SK-N-SH (cell line): ENCODE data around the gene NDEL1. TPM values are rescaled to one million over a fixed set of nuclear protein-coding genes. Genes with fewer than 3 reads are reported as not detected.

Experiments used
- CTCF ChIA-PET: fragments of 300-600, 350-600 bp; formaldehyde crosslinking; extraction: SDS; loops from one replicate; lab custom pipeline; 2021; lab: Yijun Ruan, JAX
- POLR2A ChIA-PET: fragments of 350-600 bp; sonication (Branson Sonifier 250); formaldehyde crosslinking; extraction: SDS; loops from one replicate; lab custom pipeline; 2020; ENCODE audit warnings: antibody characterized with exemption, inconsistent platforms; lab: Yijun Ruan, JAX
- DNase-seq: peaks from one replicate; pipeline ENCODE4 v3.0.0; 2012
- H2AFZ ChIP-seq: fragments of 200-600 bp; sonication (generic); 2 replicates; pipeline ENCODE4 v1.8.1; 2016; ENCODE audit warnings: antibody characterized with exemption, mild to moderate bottlenecking, low read depth
- H3F3A ChIP-seq: fragments of 200-600 bp; sonication (generic); replicated peaks from 2 replicates; pipeline ENCODE3; 2016; ENCODE audit warnings: antibody characterized with exemption, mild to moderate bottlenecking; ENCODE audit not compliant: insufficient read depth
- H3K27ac ChIP-seq, 2 experiments: fragments of 200-500 bp in 1 of 2; fragments of 200-600 bp in 1 of 2; sonication (Bioruptor generic) in 1 of 2; sonication (generic), shearing (Covaris generic) in 1 of 2; 2 replicates each; pipeline versions ENCODE4 v1.5.1 to v1.6.1; 2014 to 2016; ENCODE audit warnings: low read depth in 2 of 2, inconsistent platforms in 1 of 2, low read length in 1 of 2, mild to moderate bottlenecking in 1 of 2, mixed read lengths in 1 of 2
- H3K27me3 ChIP-seq: fragments of 200-600 bp; sonication (generic), shearing (Covaris generic); 2 replicates; pipeline ENCODE4 v1.6.1; 2016; ENCODE audit warnings: mixed run types; ENCODE audit not compliant: insufficient read depth
- H3K36me3 ChIP-seq, 2 experiments: fragments of 200-500 bp in 1 of 2; fragments of 200-600 bp in 1 of 2; sonication (Bioruptor generic) in 1 of 2; sonication (generic) in 1 of 2; replicated peaks in 1 of 2; 2 replicates each; pipeline versions ENCODE3 to v1.5.1; 2014 to 2016; ENCODE audit warnings: low read length in 1 of 2, mild to moderate bottlenecking in 1 of 2; ENCODE audit not compliant: insufficient read depth in 2 of 2, control insufficient read depth in 1 of 2
- H3K4me1 ChIP-seq, 2 experiments: fragments of 200-500 bp in 1 of 2; fragments of 200-600 bp in 1 of 2; sonication (Bioruptor generic) in 1 of 2; sonication (generic), shearing (Covaris generic) in 1 of 2; 2 replicates each; pipeline versions ENCODE4 v1.5.1 to v1.6.1; 2014 to 2016; ENCODE audit warnings: low read depth in 1 of 2, low read length in 1 of 2, mixed run types in 1 of 2; ENCODE audit not compliant: insufficient read depth in 2 of 2, control insufficient read depth in 1 of 2
- H3K4me2 ChIP-seq: fragments of 200-600 bp; sonication (generic), shearing (Covaris generic); 2 replicates; pipeline ENCODE4 v1.6.1; 2017; ENCODE audit warnings: mixed run types
- H3K4me3 ChIP-seq, 2 experiments: fragments of 200-500 bp in 1 of 2; fragments of 200-600 bp in 1 of 2; sonication (Bioruptor generic) in 1 of 2; sonication (generic), shearing (Covaris generic) in 1 of 2; 2 replicates each; pipeline versions ENCODE4 v1.5.1 to v1.8.1; 2014 to 2016; ENCODE audit warnings: low read depth in 2 of 2, inconsistent platforms in 1 of 2, low read length in 1 of 2, mild to moderate bottlenecking in 1 of 2, mixed read lengths in 1 of 2, moderate library complexity in 1 of 2
- H3K79me2 ChIP-seq: fragments of 200-600 bp; sonication (generic); 2 replicates; pipeline ENCODE4 v1.8.1; 2017; ENCODE audit warnings: mild to moderate bottlenecking; ENCODE audit not compliant: insufficient read depth
- H3K9ac ChIP-seq: fragments of 200-600 bp; sonication (generic); 2 replicates; pipeline ENCODE4 v1.6.1; 2017; ENCODE audit warnings: mixed run types
- H3K9me2 ChIP-seq: fragments of 200-600 bp; sonication (generic); 2 replicates; pipeline ENCODE4 v1.6.1; 2017; ENCODE audit warnings: mixed run types
- H3K9me3 ChIP-seq: fragments of 200-600 bp; sonication (generic); 2 replicates; pipeline ENCODE4 v1.6.1; 2017; ENCODE audit warnings: mixed run types, mild to moderate bottlenecking, moderate library complexity
- H4K20me1 ChIP-seq: fragments of 200-600 bp; sonication (generic); 2 replicates; pipeline ENCODE4 v1.6.1; 2017; ENCODE audit warnings: mild to moderate bottlenecking, mixed run types; ENCODE audit not compliant: insufficient read depth
- CHD2 ChIP-seq: fragments of 150-350 bp; IDR thresholded peaks from 2 replicates; pipeline ENCODE4 v1.6.1; 2018; ENCODE audit warnings: low read length; ENCODE audit not compliant: partially characterized antibody
- GABPA ChIP-seq: IDR thresholded peaks from 2 replicates; pipeline ENCODE4 v1.4.0; 2012; ENCODE audit warnings: low read depth, mild to moderate bottlenecking
- GATA2 ChIP-seq: sonication (generic); formaldehyde crosslinking; IDR thresholded peaks from 2 replicates; pipeline ENCODE4 v1.5.0; 2020; ENCODE audit warnings: mild to moderate bottlenecking, missing genetic modification reagents
- MAX ChIP-seq: IDR thresholded peaks from 2 replicates; pipeline ENCODE4 v1.4.0; 2012; ENCODE audit warnings: low read depth
- MXI1 ChIP-seq: IDR thresholded peaks from 2 replicates; pipeline ENCODE4 v1.6.1; 2012; ENCODE audit warnings: mild to moderate bottlenecking, low read depth, low read length, improper control_type of control experiment
- NRF1 ChIP-seq: IDR thresholded peaks from 2 replicates; pipeline ENCODE4 v1.6.1; 2012; ENCODE audit warnings: low read depth, mild to moderate bottlenecking, low read length
- POLR2AphosphoS5 ChIP-seq: IDR thresholded peaks from 2 replicates; pipeline ENCODE4 v1.6.1; 2012; ENCODE audit warnings: low read depth, low read length
- REST ChIP-seq: IDR thresholded peaks from 2 replicates; pipeline ENCODE4 v1.6.1; 2012; ENCODE audit warnings: mild to moderate bottlenecking, low read depth, low read length, moderate library complexity
- RXRA ChIP-seq: IDR thresholded peaks from 2 replicates; pipeline ENCODE4 v1.4.0; 2012; ENCODE audit warnings: low read depth, mild to moderate bottlenecking, borderline replicate concordance
- SIN3A ChIP-seq: IDR thresholded peaks from 2 replicates; pipeline ENCODE4 v1.6.1; 2012; ENCODE audit warnings: low read depth, mild to moderate bottlenecking, low read length, moderate library complexity, borderline replicate concordance
- TAF1 ChIP-seq: IDR thresholded peaks from 2 replicates; pipeline ENCODE4 v1.6.1; 2012; ENCODE audit warnings: low read depth, mild to moderate bottlenecking, low read length, moderate library complexity, borderline replicate concordance
- USF2 ChIP-seq: fragments of 150-350 bp; IDR thresholded peaks from 2 replicates; pipeline ENCODE4 v1.6.1; 2017; ENCODE audit warnings: antibody characterized with exemption, low read length, low read depth, borderline replicate concordance
- WGBS: methylation state at CpG from one replicate; pipeline ENCODE4 v1.1.6; 2017; ENCODE audit warnings: low lambda C conversion rate; 5-methylcytosine and 5-hydroxymethylcytosine counted together
- polyA plus RNA-seq, 3 experiments: library from polyadenylated mRNA; depleted of rRNA; stranded (reverse); fragments of >200 nt; gene quantifications; 2 replicates each; pipeline ENCODE4 v1.2.3, GENCODE V29; 2012

The NDEL1 gene
- polyA plus RNA-seq (2012; rRNA removed): 49.5 and 58.6 TPM in 2 replicates
- 45.2 and 46.2 TPM in 2 replicates for polyA plus RNA-seq (2012; cell fraction: cytosol; rRNA removed)
- 66.3 and 89.2 TPM in 2 replicates for polyA plus RNA-seq (2012; cell fraction: nucleus; rRNA removed)

- DNase-seq: peak; percentile 100
- H3K9me2 ChIP-seq: no peaks in the 10 kb centered on the region
- H3K36me3 ChIP-seq: peaks cover 0 to 22% of the 10 kb centered on the region in 2 experiments
- 12% methylated on average over 8 of the region's 68 CpGs for WGBS
- peak within 1 kb of the TSS; percentile 91 to 96 for H3K27ac ChIP-seq
- H3K79me2 ChIP-seq: peaks cover 46% of the 10 kb centered on the region
- CTCF ChIA-PET: interaction anchor here (0.7 to 2.6 kb wide), 5 partner anchors 15 to 311 kb away, joined by 3 to 11 read pairs (median 4); no protein-coding TSS in a partner anchor
- H3K4me3 ChIP-seq: peak within 1 kb of the TSS; percentile 87 to 90
- no peaks in the 10 kb centered on the region for H3K27me3 ChIP-seq
- H3F3A ChIP-seq: peaks cover 2% of the 10 kb centered on the region
- no peak for TF ChIP-seq RXRA
- TF ChIP-seq TAF1: peak; percentile 71
- TF ChIP-seq GATA2 (CRISPR knock-in tag): no peak
- TF ChIP-seq NRF1: peak; percentile 96
- TF ChIP-seq MAX: 0 out of 2 replicates have a peak, but pooled peaks have one; percentile 8
- no peak for TF ChIP-seq REST
- no peak for TF ChIP-seq USF2
- peak; percentile 27 for TF ChIP-seq CHD2
- no peak for TF ChIP-seq GABPA
- peak; percentile 92 for TF ChIP-seq MXI1
- TF ChIP-seq POLR2AphosphoS5: peak; percentile 99
- TF ChIP-seq SIN3A: peak; percentile 19
- TF ChIP-seq, all 33 proteins: peak for 7
- H3K9ac ChIP-seq: peak within 1 kb of the TSS; percentile 96
- H3K9me3 ChIP-seq: no peaks in the 10 kb centered on the region
- peak within 1 kb of the TSS; percentile 88 for H3K4me2 ChIP-seq
- H4K20me1 ChIP-seq: peaks cover 42% of the 10 kb centered on the region
- POLR2A ChIA-PET: interaction anchor here (1.0 to 1.6 kb wide), 4 partner anchors 11 to 195 kb away, joined by 3 to 7 read pairs (median 3); partner anchors contain the start of gene MYH10
- peak within 1 kb of the TSS; percentile 86 for H2AFZ ChIP-seq
- peaks cover 0 to 6% of the 10 kb centered on the region in 2 experiments; a peak in 2 of 4 replicates for H3K4me1 ChIP-seq
Observed at GRCh38 chr17:8435245-8436168, at the start of gene NDEL1. Gene NDEL1 (plus strand): TSS chr17:8435884. CDS start chr17:8444272, 8,388 bp downstream.
